HCT116 (cell line): ENCODE data around the gene COPS3.

Experiments used
- CEBPB ChIP-seq: IDR thresholded peaks from 2 replicates; pipeline ENCODE4 v1.6.1; 2012; ENCODE audit warnings: low read depth
- CTCF ChIP-seq, 3 experiments: fragments of 200-600 bp in 1 of 3; sonication (generic) in 1 of 3; IDR thresholded peaks in 2 of 3; conservative IDR thresholded peaks in 1 of 3; 2 replicates each; pipeline ENCODE4 v1.5.1; 2012 to 2017; ENCODE audit warnings: low read depth in 2 of 3, low read length in 2 of 3, antibody characterized with exemption in 1 of 3, borderline replicate concordance in 1 of 3, control low read depth in 1 of 3, mild to moderate bottlenecking in 1 of 3, mixed read lengths in 1 of 3, mixed run types in 1 of 3, moderate library complexity in 1 of 3; ENCODE audit not compliant: insufficient read depth in 1 of 3
- ZFX ChIP-seq: fragments of 450-650 bp; IDR thresholded peaks from 2 replicates; pipeline ENCODE4 v1.6.1; 2017

GRCh38 chr17:17303010-17303846, 22.2 kb upstream of the COPS3 start, which contains the start of gene NT5M:
- TF ChIP-seq CEBPB (no peak), CTCF (IDR thresholded peaks at IDR 0.05 in 2 of 3, conservative IDR thresholded peaks at IDR 0.05 in 1 of 3; ENCODE audit: borderline replicate concordance in 1 of 3, insufficient read depth in 1 of 3, low read depth in 2 of 3, low read length in 2 of 3) (no peak), ZFX (peak; percentile 96)
